Pancreas (tissue), 10 donors: ENCODE results near the gene PARD3. TPM values are rescaled to one million over a fixed set of nuclear protein-coding genes. Genes with fewer than 3 reads are reported as not detected.

Source experiments
- ATAC-seq, 4 donors: fragments of 200-7000 bp; cut with Tn5 transposase; one replicate each; pipeline versions ENCODE4 v1.8.0 to v1.9.1; 2020; ENCODE audit warnings: mild to moderate bottlenecking in 4 of 4, moderate library complexity in 4 of 4
- DNase-seq, 6 donors: peaks; one replicate each; pipeline ENCODE4 v3.0.0-alpha.2; 2020
- FAIRE-seq: peaks from 2 replicates; lab custom pipeline; 2012; peaks lifted over from hg19 to GRCh38; lab: Jason Lieb, UNC
- H3K27ac ChIP-seq, 4 donors: fragments of 200-600 bp; sonication (generic); 1 replicate in 3 of 4; 2 replicates in 1 of 4; pipeline versions ENCODE4 v1.5.0 to v1.8.0; 2020
- H3K27me3 ChIP-seq, 4 donors: fragments of 200-600 bp; one replicate each; pipeline ENCODE4 v1.8.0; 2021
- H3K36me3 ChIP-seq, 3 donors: fragments of 200-600 bp; sonication (generic) in 1 of 3; one replicate each; pipeline versions ENCODE4 v1.5.0 to v1.8.0; 2020 to 2021
- H3K4me1 ChIP-seq, 3 donors: fragments of 200-600 bp; one replicate each; pipeline ENCODE4 v1.8.0; 2021
- H3K4me3 ChIP-seq, 4 donors: fragments of 200-600 bp; sonication (generic) in 2 of 4; one replicate each; pipeline versions ENCODE4 v1.5.0 to v1.8.0; 2020 to 2021
- H3K9me3 ChIP-seq, 4 donors: fragments of 200-600 bp; one replicate each; pipeline ENCODE4 v1.8.0; 2021
- CTCF ChIP-seq, 4 donors: fragments of 200-600 bp; sonication (generic) in 3 of 4; IDR thresholded peaks; one replicate each; pipeline versions ENCODE4 v1.5.0 to v1.8.0; 2021; ENCODE audit warnings: antibody characterized with exemption in 4 of 4
- WGBS, 2 donors: extraction: QIAGEN DNeasy Blood & Tissue Kit; methylation state at CpG; one replicate each; pipeline ENCODE4 v1.1.7; 2013; 5-methylcytosine and 5-hydroxymethylcytosine counted together
- intact Hi-C, 3 donors: fragments of 100-400 bp; cut with DNase I; formaldehyde crosslinking; loops; one replicate each; pipeline versions ENCODE4 v1.11.1 to v1.14.2; 2022
- polyA plus RNA-seq, 2 donors: library from polyadenylated mRNA; stranded (reverse); fragments of 200-250 nt; gene quantifications; one replicate each; pipeline ENCODE4 v1.2.3, GENCODE V29; 2013
- total RNA-seq, 6 donors: library from RNA; stranded (reverse); fragmentation: NEBNext Ultra II Directional in 4 of 6; extraction: Animal tissue kit (Norgen Biotek cat#: 25700) in 4 of 6; gene quantifications; one replicate each; pipeline versions ENCODE4 v1.2.1 to v1.2.4, GENCODE V29; 2021 to 2023
- donor health status: healthy with polysubstance abuse.
- donor health status: DM: no; HTN: no; CAD: no; lungs with moderate emphysema.
- donor health status: DM: no; HTN: no; CAD: no.
- donor health status: control.
- donor health status: control.
- donor health status: Bipolar disorder and iron deficiency.
- donor health status: DM: yes; HTN: yes; CAD: no.
- donor health status: DM: no; HTN: no; CAD: no.
- donor health status: DM: no; HTN: no; CAD: no.
- donor health status: DM: yes; HTN: yes; CAD: no.

Gene PARD3
- total and polyA plus RNA-seq, 8 donors, result 12.8 to 32.3 (median 23.4) TPM

- peak in 2 of 4 donors; percentile 61 to 73 for ATAC-seq
- 78 to 82% methylated on average over 10 of the region's 10 CpGs for WGBS, 2 donors
- H3K4me1 ChIP-seq, result peaks cover 0 to 14% (median 4%) of the 10 kb centered on the region in 3 donors
- no peak overlapping the region for H3K4me3 ChIP-seq
- intact Hi-C loops, result loop anchor here in 1 of 3 donors (10.0 kb wide), 1 partner anchor 1309 kb away; no protein-coding TSS in a partner anchor
- no peaks in the 10 kb centered on the region for H3K27me3 ChIP-seq
- no peak for TF ChIP-seq CTCF (IDR thresholded peaks at IDR 0.05)
- no peaks in the 10 kb centered on the region for H3K9me3 ChIP-seq
- no peak for FAIRE-seq
- H3K27ac ChIP-seq, result no peak overlapping the region
- DNase-seq, result no peak
- no peaks in the 10 kb centered on the region for H3K36me3 ChIP-seq
These were observed 181.7 kb downstream of the PARD3 start for GRCh38 chr10:34633374-34633773.

GRCh38 chr10:34629084-34629483 lies 186.0 kb downstream of the PARD3 start:
- H3K27ac ChIP-seq, result no peak overlapping the region
- H3K27me3 ChIP-seq, result no peaks in the 10 kb centered on the region
- DNase-seq (no peak), ATAC-seq (no peak), FAIRE-seq (no peak)
- intact Hi-C loops, result no loop called here
- H3K4me1 ChIP-seq, result peaks cover 0 to 8% (median 0%) of the 10 kb centered on the region in 3 donors
- H3K9me3 ChIP-seq, result no peaks in the 10 kb centered on the region
- no peak for TF ChIP-seq CTCF (IDR thresholded peaks at IDR 0.05)
- H3K36me3 ChIP-seq, result no peaks in the 10 kb centered on the region
- H3K4me3 ChIP-seq, result no peak overlapping the region
- 82 to 87% methylated on average over 5 of the region's 5 CpGs for WGBS, 2 donors

GRCh38 chr10:34628174-34628796 lies 186.8 kb downstream of the PARD3 start:
- intact Hi-C loops, result no loop called here
- Histone ChIP-seq H3K36me3 (no peaks in the 10 kb centered on the region), H3K4me1 (peaks cover 0 to 8% (median 0%) of the 10 kb centered on the region in 3 donors), H3K9me3 (no peaks in the 10 kb centered on the region), H3K27me3 (no peaks in the 10 kb centered on the region), H3K27ac (no peak overlapping the region), H3K4me3 (no peak overlapping the region)
- peak in 4 of 6 donors; percentile 35 to 53 (median 43) for DNase-seq
- no peak for FAIRE-seq
- no peak for TF ChIP-seq CTCF (IDR thresholded peaks at IDR 0.05)
- ATAC-seq, result peak; percentile 72 to 92 (median 86)
- 24 to 27% methylated on average over 8 of the region's 8 CpGs for WGBS, 2 donors

GRCh38 chr10:34627741-34628140 lies 187.4 kb downstream of the PARD3 start:
- FAIRE-seq, result no peak
- Histone ChIP-seq H3K27ac (no peak overlapping the region), H3K4me1 (peaks cover 0 to 8% (median 0%) of the 10 kb centered on the region in 3 donors), H3K9me3 (no peaks in the 10 kb centered on the region), H3K36me3 (no peaks in the 10 kb centered on the region), H3K27me3 (no peaks in the 10 kb centered on the region), H3K4me3 (no peak overlapping the region)
- intact Hi-C loops, result no loop called here
- no peak for TF ChIP-seq CTCF (IDR thresholded peaks at IDR 0.05)
- no peak for ATAC-seq
- 81 to 88% methylated on average over 3 of the region's 3 CpGs for WGBS, 2 donors
- no peak for DNase-seq

- no peak overlapping the region for H3K4me3 ChIP-seq
- no peaks in the 10 kb centered on the region for H3K27me3 ChIP-seq
- DNase-seq (no peak), FAIRE-seq (no peak), ATAC-seq (no peak)
- 87 to 92% methylated on average over 6 of the region's 6 CpGs for WGBS, 2 donors
- H3K36me3 ChIP-seq, result no peaks in the 10 kb centered on the region
- no peaks in the 10 kb centered on the region for H3K9me3 ChIP-seq
- no peak overlapping the region for H3K27ac ChIP-seq
- peaks cover 0 to 8% (median 0%) of the 10 kb centered on the region in 3 donors for H3K4me1 ChIP-seq
- intact Hi-C loops, result no loop called here
- no peak for TF ChIP-seq CTCF (IDR thresholded peaks at IDR 0.05)
These were observed 187.8 kb downstream of the PARD3 start for GRCh38 chr10:34627331-34627730.
